Stomach (tissue), 9 donors: ENCODE data around the gene MX2. TPM values are rescaled to one million over a fixed set of nuclear protein-coding genes. Genes with fewer than 3 reads are reported as not detected.

Experiments
- DNase-seq, 2 donors: peaks; one replicate each; pipeline versions ENCODE4 v3.0.0 to v3.0.0-alpha.2; 2013 to 2019
- H3K27ac ChIP-seq, 5 donors: fragments of 200-600 bp in 4 of 5; sonication (generic) in 4 of 5; one replicate each; pipeline ENCODE4 v1.5.1; 2013 to 2019; ENCODE audit warnings: mild to moderate bottlenecking in 1 of 5, moderate library complexity in 1 of 5
- H3K27me3 ChIP-seq, 3 donors: fragments of 200-600 bp; sonication (generic); one replicate each; pipeline ENCODE4 v1.5.1; 2017 to 2019; ENCODE audit warnings: mixed run types in 1 of 3
- H3K36me3 ChIP-seq, 4 donors: fragments of 200-600 bp; sonication (generic); 1 replicate in 3 of 4; 2 replicates in 1 of 4; pipeline ENCODE4 v1.5.1; 2016 to 2019
- H3K4me1 ChIP-seq, 4 donors: fragments of 200-600 bp; sonication (generic); one replicate each; pipeline ENCODE4 v1.5.1; 2016 to 2019
- H3K4me3 ChIP-seq, 4 donors: fragments of 200-600 bp; sonication (generic) in 3 of 4; one replicate each; pipeline ENCODE4 v1.5.1; 2016 to 2019; ENCODE audit warnings: mild to moderate bottlenecking in 1 of 4
- H3K9me3 ChIP-seq, 4 donors: fragments of 200-600 bp; sonication (generic); one replicate each; pipeline ENCODE4 v1.5.1; 2016 to 2019
- EP300 ChIP-seq: sonication (generic); formaldehyde crosslinking; IDR thresholded peaks from one replicate; pipeline ENCODE4 v1.6.1; 2017; ENCODE audit warnings: antibody characterized with exemption
- POLR2A ChIP-seq, 4 donors: fragments of 450-650 bp; IDR thresholded peaks; one replicate each; pipeline ENCODE4 v1.6.1; 2016; ENCODE audit warnings: antibody characterized with exemption in 4 of 4, control low read depth in 2 of 4, mild to moderate bottlenecking in 1 of 4, moderate library complexity in 1 of 4
- POLR2AphosphoS5 ChIP-seq, 3 donors: sonication (generic); formaldehyde crosslinking; IDR thresholded peaks; one replicate each; pipeline ENCODE4 v1.6.1; 2016; ENCODE audit warnings: antibody characterized with exemption in 3 of 3
- WGBS, 5 donors: extraction: QIAGEN DNeasy Blood & Tissue Kit in 3 of 5; methylation state at CpG; one replicate each; pipeline versions ENCODE4 v1.1.5 to v1.1.7; 2013 to 2018; 5-methylcytosine and 5-hydroxymethylcytosine counted together
- intact Hi-C: fragments of 100-400 bp; cut with DNase I; formaldehyde crosslinking; loops from one replicate; pipeline ENCODE4 v1.15.1; 2023; ENCODE audit warnings: low total_unique reads
- polyA plus RNA-seq, 3 donors: library from polyadenylated mRNA; stranded (reverse); fragments of 200-250 nt; gene quantifications; one replicate each; pipeline ENCODE4 v1.2.3, GENCODE V29; 2013
- total RNA-seq, 5 donors: library from RNA; depleted of rRNA; stranded (reverse); fragments of >200 nt; gene quantifications; one replicate each; pipeline versions ENCODE4 v1.1.0 to v1.2.3, GENCODE V29; 2014 to 2016
- TF ChIP-seq, protein P1 (sequence below), 7 experiments: fragments of 450-650 bp in 4 of 7; fragments of 200-600 bp in 3 of 7; sonication (generic) in 3 of 7; IDR thresholded peaks; one replicate each; pipeline ENCODE4 v1.5.1; 2016 to 2019; ENCODE audit warnings: antibody characterized with exemption in 7 of 7, control low read depth in 2 of 7, mild to moderate bottlenecking in 1 of 7
- donor health status: healthy with polysubstance abuse.
- donor health status: Bipolar disorder and iron deficiency.
- donor health status: healthy.

MX2 gene
- total and polyA plus RNA-seq, 8 donors: 5.0 to 85.8 (median 18.0) TPM

DNA sequence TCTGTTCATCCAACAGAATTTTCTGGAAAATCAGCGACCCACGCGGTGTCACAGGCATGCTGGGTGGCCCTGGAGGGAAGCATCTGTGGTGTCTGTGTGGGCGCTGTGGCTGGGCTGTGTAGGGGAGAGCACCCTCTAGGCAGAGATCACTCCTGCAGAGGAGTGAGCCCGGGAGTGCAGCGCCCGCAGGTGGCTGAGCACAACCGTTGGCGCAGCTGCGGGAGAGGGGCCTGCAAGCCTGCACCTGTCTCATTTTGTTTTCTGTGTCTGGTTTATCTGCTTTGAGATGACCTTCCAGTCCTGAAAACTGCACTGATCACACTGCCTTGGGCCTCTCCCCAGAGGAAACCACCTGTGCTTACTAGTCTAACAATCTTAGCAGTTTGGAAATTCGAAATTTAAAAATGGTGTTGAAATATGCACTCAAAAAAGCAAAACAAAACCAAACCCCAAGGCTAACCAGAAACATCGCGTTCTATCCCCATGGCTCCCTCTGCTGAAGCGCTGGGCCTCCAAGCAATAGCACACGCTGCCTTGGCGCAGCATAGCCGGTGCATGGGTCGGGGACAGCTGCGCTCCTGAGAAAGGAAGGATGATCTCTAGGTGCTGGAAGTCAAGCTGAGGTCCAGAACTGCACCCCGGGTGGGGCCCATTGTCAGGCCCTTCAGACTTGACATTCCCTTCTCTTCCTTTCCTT is 40.5 kb upstream of the MX2 start:
- Histone ChIP-seq H3K27ac (peak overlapping the region in 4 of 5 donors; percentile 27 to 55 (median 36)), H3K27me3 (peaks cover 0 to 14% (median 8%) of the 10 kb centered on the region in 3 donors), H3K4me3 (no peak overlapping the region), H3K36me3 (no peaks in the 10 kb centered on the region), H3K9me3 (no peaks in the 10 kb centered on the region), H3K4me1 (peaks cover 25 to 52% (median 42%) of the 10 kb centered on the region in 4 donors)
- no peak for DNase-seq
- TF ChIP-seq POLR2A (IDR thresholded peaks at IDR 0.05) (no peak), EP300 (no peak), POLR2AphosphoS5 (IDR thresholded peaks at IDR 0.05) (no peak)
- TF ChIP-seq, protein P1, sequence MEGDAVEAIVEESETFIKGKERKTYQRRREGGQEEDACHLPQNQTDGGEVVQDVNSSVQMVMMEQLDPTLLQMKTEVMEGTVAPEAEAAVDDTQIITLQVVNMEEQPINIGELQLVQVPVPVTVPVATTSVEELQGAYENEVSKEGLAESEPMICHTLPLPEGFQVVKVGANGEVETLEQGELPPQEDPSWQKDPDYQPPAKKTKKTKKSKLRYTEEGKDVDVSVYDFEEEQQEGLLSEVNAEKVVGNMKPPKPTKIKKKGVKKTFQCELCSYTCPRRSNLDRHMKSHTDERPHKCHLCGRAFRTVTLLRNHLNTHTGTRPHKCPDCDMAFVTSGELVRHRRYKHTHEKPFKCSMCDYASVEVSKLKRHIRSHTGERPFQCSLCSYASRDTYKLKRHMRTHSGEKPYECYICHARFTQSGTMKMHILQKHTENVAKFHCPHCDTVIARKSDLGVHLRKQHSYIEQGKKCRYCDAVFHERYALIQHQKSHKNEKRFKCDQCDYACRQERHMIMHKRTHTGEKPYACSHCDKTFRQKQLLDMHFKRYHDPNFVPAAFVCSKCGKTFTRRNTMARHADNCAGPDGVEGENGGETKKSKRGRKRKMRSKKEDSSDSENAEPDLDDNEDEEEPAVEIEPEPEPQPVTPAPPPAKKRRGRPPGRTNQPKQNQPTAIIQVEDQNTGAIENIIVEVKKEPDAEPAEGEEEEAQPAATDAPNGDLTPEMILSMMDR (IDR thresholded peaks at IDR 0.05): no peak
- 73 to 80% (median 79%) methylated on average over 20 of the region's 20 CpGs for WGBS, 5 donors
- intact Hi-C loops: no loop called here

DNA sequence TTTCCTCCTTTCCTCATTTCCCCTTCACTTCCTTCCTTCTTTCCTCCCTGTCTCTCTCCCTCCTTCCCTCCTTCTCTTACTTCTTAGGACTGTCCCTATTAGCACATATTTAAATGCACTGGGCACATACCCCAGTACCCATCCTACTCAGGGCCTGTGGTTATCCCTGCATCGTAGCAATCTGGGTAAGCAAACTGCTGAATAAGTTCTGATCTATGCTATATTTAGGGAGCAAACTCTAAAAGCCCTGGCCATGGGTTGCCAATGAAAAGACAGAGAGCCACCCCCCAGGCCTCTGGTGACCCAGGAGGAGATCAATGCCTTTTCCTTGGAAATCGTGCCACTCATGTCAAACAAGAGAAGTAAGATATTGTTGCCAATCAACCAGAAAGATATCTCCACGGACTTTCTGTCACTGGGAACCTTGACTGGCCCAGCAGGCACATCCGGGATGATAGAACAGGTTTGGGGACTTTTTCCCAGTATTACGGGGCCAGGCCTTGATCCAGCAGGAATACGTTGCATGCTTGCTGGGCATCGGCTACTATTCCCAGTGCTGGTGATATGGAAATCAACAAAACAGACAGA is 39.8 kb upstream of the MX2 start:
- Histone ChIP-seq H3K9me3 (no peaks in the 10 kb centered on the region), H3K36me3 (no peaks in the 10 kb centered on the region), H3K27ac (peak overlapping the region; percentile 27 to 57 (median 37)), H3K4me1 (peaks cover 23 to 52% (median 42%) of the 10 kb centered on the region in 4 donors), H3K27me3 (peaks cover 0 to 7% (median 2%) of the 10 kb centered on the region in 3 donors), H3K4me3 (no peak overlapping the region)
- DNase-seq: peak; percentile 54 to 64
- WGBS, 5 donors: 30 to 65% (median 35%) methylated on average over 7 of the region's 7 CpGs
- TF ChIP-seq POLR2A (IDR thresholded peaks at IDR 0.05) (no peak), EP300 (no peak), POLR2AphosphoS5 (IDR thresholded peaks at IDR 0.05) (no peak)
- TF ChIP-seq, protein P1 (IDR thresholded peaks at IDR 0.05): no peak
- intact Hi-C loops: no loop called here

DNA sequence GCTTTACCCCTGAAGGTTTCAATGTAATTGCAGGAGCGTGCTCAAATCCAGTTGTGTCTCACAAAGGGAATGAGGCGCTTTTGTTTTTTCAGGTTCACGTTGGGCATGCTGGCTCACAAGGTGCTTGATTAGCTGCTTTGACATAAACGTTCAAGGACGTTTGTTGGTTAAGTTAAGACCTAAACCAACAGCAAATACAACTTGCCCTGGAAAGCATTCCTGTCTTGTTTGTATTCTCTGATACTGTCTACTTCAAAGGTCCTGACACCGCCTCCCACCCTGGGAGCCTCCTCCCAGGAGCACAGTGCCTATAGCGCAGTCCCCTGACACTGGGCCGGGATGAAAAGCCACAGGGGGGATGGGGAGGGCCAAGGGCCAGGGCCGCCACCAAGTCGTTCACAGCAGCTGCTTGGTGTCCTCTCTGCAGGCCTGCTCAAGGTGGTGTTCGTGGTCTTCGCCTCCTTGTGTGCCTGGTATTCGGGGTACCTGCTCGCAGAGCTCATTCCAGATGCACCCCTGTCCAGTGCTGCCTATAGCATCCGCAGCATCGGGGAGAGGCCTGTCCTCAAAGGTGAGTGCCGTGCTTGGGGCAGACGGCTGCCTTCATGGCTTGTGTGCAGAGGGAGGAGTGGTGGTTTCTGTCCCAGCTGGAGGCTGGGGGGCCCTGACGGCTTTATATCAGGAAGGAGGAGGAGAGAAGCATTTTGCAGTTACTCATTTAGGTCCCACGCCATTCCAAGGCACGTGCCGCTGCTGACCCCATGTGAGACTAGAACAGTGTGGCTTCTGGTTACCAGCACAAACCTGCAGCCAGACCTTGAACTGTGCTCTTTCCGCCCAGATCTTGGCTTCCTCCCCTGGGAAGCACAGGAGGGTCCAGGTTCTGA is 39.1 kb upstream of the MX2 start:
- no peak overlapping the region for H3K4me3 ChIP-seq
- H3K36me3 ChIP-seq: no peaks in the 10 kb centered on the region
- no peaks in the 10 kb centered on the region for H3K9me3 ChIP-seq
- peak overlapping the region; percentile 27 to 57 (median 37) for H3K27ac ChIP-seq
- 62 to 76% (median 66%) methylated on average over 22 to 23 of the region's 23 CpGs for WGBS, 5 donors
- H3K4me1 ChIP-seq: peaks cover 20 to 50% (median 41%) of the 10 kb centered on the region in 4 donors
- H3K27me3 ChIP-seq: no peaks in the 10 kb centered on the region
- TF ChIP-seq POLR2A (IDR thresholded peaks at IDR 0.05) (no peak), EP300 (no peak), POLR2AphosphoS5 (IDR thresholded peaks at IDR 0.05) (no peak)
- TF ChIP-seq, protein P1 (IDR thresholded peaks at IDR 0.05): no peak
- intact Hi-C loops: no loop called here
- DNase-seq: peak in 1 of 2 donors; percentile 69
